Neural progenitor cell (in vitro differentiated cells): ENCODE results near the gene ARPC3. TPM values are rescaled to one million over a fixed set of nuclear protein-coding genes. Genes with fewer than 3 reads are reported as not detected.
"Not testable (repeated sequence)": the region's sequence is repeated elsewhere in the genome, so short reads cannot be mapped to it uniquely, and the experiment has no call there.

Experiments
- DNase-seq: peaks from one replicate; pipeline ENCODE4 v3.0.0-alpha.2; 2016; ENCODE audit warnings: low spot score
- H2AFZ ChIP-seq: fragments of 200-600 bp; sonication (generic); replicated peaks from 2 replicates; pipeline ENCODE4 v1.6.1; 2016; ENCODE audit warnings: antibody characterized with exemption
- H3F3A ChIP-seq: fragments of 200-600 bp; sonication (generic); 2 replicates; pipeline ENCODE4 v1.6.1; 2016; ENCODE audit warnings: antibody characterized with exemption, low read depth
- H3K27ac ChIP-seq: fragments of 200-600 bp; sonication (generic); 2 replicates; pipeline ENCODE4 v1.5.1; 2016; ENCODE audit warnings: mild to moderate bottlenecking
- H3K27me3 ChIP-seq: fragments of 200-600 bp; sonication (generic); 2 replicates; pipeline ENCODE4 v1.6.1; 2016; ENCODE audit warnings: mild to moderate bottlenecking, moderate library complexity
- H3K36me3 ChIP-seq: fragments of 200-600 bp; sonication (generic); 2 replicates; pipeline ENCODE4 v1.5.1; 2016
- H3K4me1 ChIP-seq: fragments of 200-600 bp; sonication (generic); 2 replicates; pipeline ENCODE4 v1.6.1; 2016; ENCODE audit warnings: mixed run types
- H3K4me2 ChIP-seq: fragments of 200-600 bp; sonication (generic); 2 replicates; pipeline ENCODE4 v1.6.1; 2016
- H3K4me3 ChIP-seq: fragments of 200-600 bp; sonication (generic); 2 replicates; pipeline ENCODE4 v1.5.1; 2016
- H3K79me2 ChIP-seq: fragments of 200-600 bp; sonication (generic); 2 replicates; pipeline ENCODE4 v1.6.1; 2016; ENCODE audit warnings: low read depth
- H3K9ac ChIP-seq: fragments of 200-600 bp; sonication (generic); 2 replicates; pipeline ENCODE4 v1.6.1; 2016
- H3K9me3 ChIP-seq: fragments of 200-600 bp; sonication (generic); 2 replicates; pipeline ENCODE4 v1.5.1; 2016; ENCODE audit warnings: low read depth
- H4K20me1 ChIP-seq: fragments of 200-600 bp; sonication (generic); 2 replicates; pipeline ENCODE4 v1.6.1; 2016; ENCODE audit warnings: low read depth
- H3K27ac Mint-ChIP-seq: 3 replicates; pipeline ENCODE4 v1.8.0; 2021; ENCODE audit warnings: mixed read lengths
- H3K27me3 Mint-ChIP-seq: 2 replicates; pipeline ENCODE4 v1.8.0; 2022; ENCODE audit warnings: low read depth, mild to moderate bottlenecking, inconsistent platforms, moderate library complexity, mixed read lengths; ENCODE audit not compliant: insufficient read depth
- H3K36me3 Mint-ChIP-seq: 3 replicates; pipeline ENCODE4 v1.8.0; 2021; ENCODE audit warnings: mixed read lengths
- H3K4me1 Mint-ChIP-seq: 3 replicates; pipeline ENCODE4 v1.8.0; 2021; ENCODE audit warnings: mixed read lengths
- H3K4me3 Mint-ChIP-seq: 3 replicates; pipeline ENCODE4 v1.8.0; 2021; ENCODE audit warnings: mild to moderate bottlenecking, moderate library complexity, mixed read lengths
- H3K9me3 Mint-ChIP-seq: 3 replicates; pipeline ENCODE4 v1.8.0; 2020; ENCODE audit warnings: mixed read lengths
- EZH2 ChIP-seq: fragments of 200-600 bp; sonication (generic); IDR thresholded peaks from 2 replicates; pipeline ENCODE4 v1.6.1; 2017; ENCODE audit warnings: antibody characterized with exemption, mild to moderate bottlenecking, moderate library complexity
- EZH2phosphoT487 ChIP-seq: fragments of 200-600 bp; sonication (generic); IDR thresholded peaks from 2 replicates; pipeline ENCODE4 v1.6.1; 2017; ENCODE audit warnings: antibody characterized with exemption
- total RNA-seq: library from RNA; depleted of rRNA; stranded (reverse); fragments of >200 nt; gene quantifications from 2 replicates; pipeline ENCODE4 v1.2.3, GENCODE V29; 2015; ENCODE audit warnings: low replicate concordance
- TF ChIP-seq, protein P1 (sequence below): fragments of 200-600 bp; sonication (generic); IDR thresholded peaks from 2 replicates; pipeline ENCODE4 v1.5.1; 2017; ENCODE audit warnings: antibody characterized with exemption, mild to moderate bottlenecking

Gene ARPC3
- total RNA-seq, 1 donor from 2014 or later, result 363 TPM

DNA sequence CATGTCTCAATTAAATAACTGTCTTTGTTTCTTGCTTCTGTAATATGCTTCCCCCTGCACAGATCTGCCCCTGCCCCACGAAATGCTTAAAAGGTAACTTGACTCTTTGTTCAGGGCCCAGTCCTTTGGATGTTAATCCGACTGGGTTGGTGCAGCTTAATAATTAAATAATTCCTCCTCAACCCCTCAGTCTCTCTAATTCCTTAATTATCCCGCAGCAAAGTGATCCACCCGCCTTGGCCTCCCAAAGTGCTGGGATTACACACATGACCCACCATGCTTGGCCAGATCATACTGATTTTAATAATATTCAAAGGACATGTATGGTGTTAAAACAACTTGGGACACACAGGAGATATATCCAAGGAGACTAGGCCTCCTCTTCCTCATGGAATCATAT is 28.4 kb downstream of the ARPC3 start:
- Histone ChIP-seq H3K4me1 (peaks cover 6% of the 10 kb centered on the region), H3K4me3 (no peak overlapping the region), H3K9me3 (no peaks in the 10 kb centered on the region), H3K27ac (no peak overlapping the region), H3K4me2 (no peak overlapping the region), H3K36me3 (no peaks in the 10 kb centered on the region), H3K79me2 (no peaks in the 10 kb centered on the region), H4K20me1 (no peaks in the 10 kb centered on the region), H3K27me3 (no peaks in the 10 kb centered on the region), H3F3A (peaks cover 6% of the 10 kb centered on the region), H3K9ac (no peak overlapping the region), H2AFZ (no peak overlapping the region)
- no peak for DNase-seq
- peaks cover 6% of the 10 kb centered on the region for H3K27me3 Mint-ChIP-seq
- H3K36me3 Mint-ChIP-seq, result no peaks in the 10 kb centered on the region
- peaks cover 12% of the 10 kb centered on the region for H3K4me1 Mint-ChIP-seq
- H3K27ac Mint-ChIP-seq, result no peak overlapping the region
- H3K9me3 Mint-ChIP-seq, result no peaks in the 10 kb centered on the region
- TF ChIP-seq EZH2, result no peak
- no peak overlapping the region for H3K4me3 Mint-ChIP-seq

DNA sequence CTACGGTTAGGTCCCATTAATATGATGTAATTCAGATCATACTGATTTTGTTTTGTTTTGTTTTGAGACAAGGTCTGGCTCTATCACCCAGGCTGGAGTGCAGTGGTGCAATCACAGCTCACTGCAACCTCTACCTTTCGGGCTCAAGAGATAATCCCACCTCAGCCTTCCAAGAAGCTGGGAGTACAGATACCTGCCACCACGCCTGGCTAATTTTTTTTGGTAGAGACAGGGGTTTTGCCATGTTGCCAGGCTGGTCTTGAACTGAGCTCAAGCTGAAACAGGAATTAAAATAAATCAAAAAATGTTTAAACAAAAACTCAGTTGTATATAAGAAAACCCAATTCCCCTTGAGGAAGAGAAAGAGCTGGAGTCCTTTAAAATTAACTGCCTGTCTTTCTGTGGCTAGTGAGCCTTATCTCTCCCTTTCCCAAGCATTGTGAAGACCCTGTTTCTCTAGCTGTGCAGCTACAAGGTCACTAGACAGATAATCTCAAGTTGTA is 28.9 kb downstream of the ARPC3 start:
- Mint-ChIP-seq H3K9me3 (no peaks in the 10 kb centered on the region), H3K27me3 (peaks cover 6% of the 10 kb centered on the region), H3K27ac (no peak overlapping the region), H3K4me1 (peaks cover 12% of the 10 kb centered on the region), H3K4me3 (no peak overlapping the region), H3K36me3 (no peaks in the 10 kb centered on the region)
- Histone ChIP-seq H2AFZ (no peak overlapping the region), H3K27ac (no peak overlapping the region), H3K9ac (no peak overlapping the region), H3K4me2 (no peak overlapping the region), H3F3A (peaks cover 6% of the 10 kb centered on the region), H3K4me3 (no peak overlapping the region), H3K36me3 (no peaks in the 10 kb centered on the region), H3K9me3 (no peaks in the 10 kb centered on the region), H3K79me2 (no peaks in the 10 kb centered on the region), H3K4me1 (peaks cover 6% of the 10 kb centered on the region), H4K20me1 (no peaks in the 10 kb centered on the region), H3K27me3 (no peaks in the 10 kb centered on the region)
- TF ChIP-seq EZH2 (no peak), EZH2phosphoT487 (no peak)
- TF ChIP-seq, protein P1, sequence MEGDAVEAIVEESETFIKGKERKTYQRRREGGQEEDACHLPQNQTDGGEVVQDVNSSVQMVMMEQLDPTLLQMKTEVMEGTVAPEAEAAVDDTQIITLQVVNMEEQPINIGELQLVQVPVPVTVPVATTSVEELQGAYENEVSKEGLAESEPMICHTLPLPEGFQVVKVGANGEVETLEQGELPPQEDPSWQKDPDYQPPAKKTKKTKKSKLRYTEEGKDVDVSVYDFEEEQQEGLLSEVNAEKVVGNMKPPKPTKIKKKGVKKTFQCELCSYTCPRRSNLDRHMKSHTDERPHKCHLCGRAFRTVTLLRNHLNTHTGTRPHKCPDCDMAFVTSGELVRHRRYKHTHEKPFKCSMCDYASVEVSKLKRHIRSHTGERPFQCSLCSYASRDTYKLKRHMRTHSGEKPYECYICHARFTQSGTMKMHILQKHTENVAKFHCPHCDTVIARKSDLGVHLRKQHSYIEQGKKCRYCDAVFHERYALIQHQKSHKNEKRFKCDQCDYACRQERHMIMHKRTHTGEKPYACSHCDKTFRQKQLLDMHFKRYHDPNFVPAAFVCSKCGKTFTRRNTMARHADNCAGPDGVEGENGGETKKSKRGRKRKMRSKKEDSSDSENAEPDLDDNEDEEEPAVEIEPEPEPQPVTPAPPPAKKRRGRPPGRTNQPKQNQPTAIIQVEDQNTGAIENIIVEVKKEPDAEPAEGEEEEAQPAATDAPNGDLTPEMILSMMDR, result no peak
- DNase-seq, result no peak

GRCh38 chr12:110420644-110421043 is 29.5 kb downstream of the ARPC3 start:
- peaks cover 12% of the 10 kb centered on the region for H3K4me1 Mint-ChIP-seq
- not testable (repeated sequence) for H2AFZ ChIP-seq, H3F3A ChIP-seq, H3K27ac Mint-ChIP-seq, H3K27me3 Mint-ChIP-seq, H3K36me3 Mint-ChIP-seq, H3K27me3 ChIP-seq, H4K20me1 ChIP-seq, H3K9ac ChIP-seq, H3K36me3 ChIP-seq, DNase-seq, H3K79me2 ChIP-seq, H3K27ac ChIP-seq, H3K4me1 ChIP-seq, H3K9me3 ChIP-seq, H3K4me3 Mint-ChIP-seq, H3K4me2 ChIP-seq, H3K4me3 ChIP-seq, H3K9me3 Mint-ChIP-seq

DNA sequence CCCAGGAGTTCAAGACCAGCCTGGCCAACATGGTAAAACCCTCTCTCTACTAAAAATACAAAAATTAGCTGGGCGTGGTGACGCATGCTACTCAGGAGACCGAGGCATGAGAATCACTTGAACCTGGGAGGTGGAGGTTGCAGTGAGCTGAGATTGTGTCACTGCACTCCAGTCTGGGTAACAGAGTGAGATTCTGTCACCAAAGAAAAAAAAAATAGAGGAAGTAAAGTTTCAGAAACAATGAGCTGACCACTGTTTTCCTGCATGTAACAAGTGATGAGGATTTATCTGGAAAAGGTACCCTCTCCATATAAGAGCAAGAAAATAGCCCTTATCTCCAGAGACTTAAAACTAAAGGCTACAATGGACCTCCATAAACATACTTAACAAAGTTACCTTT is 33.0 kb downstream of the ARPC3 start:
- H3K27me3 ChIP-seq, H3K4me1 ChIP-seq, H3K4me2 ChIP-seq, H3K36me3 ChIP-seq, H3F3A ChIP-seq, H3K27ac ChIP-seq, H3K27me3 Mint-ChIP-seq, H3K36me3 Mint-ChIP-seq, H3K79me2 ChIP-seq, H3K27ac Mint-ChIP-seq, H3K4me3 ChIP-seq, H3K9me3 Mint-ChIP-seq, DNase-seq, H3K9me3 ChIP-seq, H4K20me1 ChIP-seq, H3K9ac ChIP-seq, H3K4me3 Mint-ChIP-seq: not testable (repeated sequence)
- peak overlapping the region; percentile 34 for H2AFZ ChIP-seq
- peaks cover 12% of the 10 kb centered on the region for H3K4me1 Mint-ChIP-seq

GRCh38 chr12:110410086-110410485 is 40.1 kb downstream of the ARPC3 start:
- not testable (repeated sequence) for H3K79me2 ChIP-seq, H3K27me3 ChIP-seq, H2AFZ ChIP-seq, H3K27ac ChIP-seq, H3K9me3 Mint-ChIP-seq, H3K36me3 ChIP-seq, H3K27ac Mint-ChIP-seq, H3K36me3 Mint-ChIP-seq, H3K4me2 ChIP-seq, H3K9me3 ChIP-seq, H4K20me1 ChIP-seq, DNase-seq, H3K4me1 Mint-ChIP-seq, H3F3A ChIP-seq, H3K9ac ChIP-seq, H3K4me3 Mint-ChIP-seq, H3K27me3 Mint-ChIP-seq, H3K4me3 ChIP-seq, H3K4me1 ChIP-seq

GRCh38 chr12:110405126-110405662 is 44.9 kb downstream of the ARPC3 start:
- H3K9me3 Mint-ChIP-seq, DNase-seq, H3K27ac ChIP-seq, H3F3A ChIP-seq, H3K27ac Mint-ChIP-seq, H3K27me3 ChIP-seq, H3K27me3 Mint-ChIP-seq, H3K4me2 ChIP-seq, H3K4me3 ChIP-seq, H3K4me1 ChIP-seq, H3K4me3 Mint-ChIP-seq, H3K4me1 Mint-ChIP-seq, H3K36me3 ChIP-seq, H2AFZ ChIP-seq, H3K9me3 ChIP-seq, H3K9ac ChIP-seq, H4K20me1 ChIP-seq: not testable (repeated sequence)
- H3K36me3 Mint-ChIP-seq, result peaks cover 11% of the 10 kb centered on the region
- H3K79me2 ChIP-seq, result peaks cover 33% of the 10 kb centered on the region
